ENCODE measurements around the gene OSBP. TPM values are rescaled to one million over a fixed set of nuclear protein-coding genes. Genes with fewer than 3 reads are reported as not detected.

OSBP gene
- total RNA-seq, 1 experiment from 2014 or later = 49.7 TPM

GRCh38 chr11:59542142-59542810 lies 73.3 kb downstream of the OSBP start:
- no peak overlapping the region for H2AFZ ChIP-seq
- intact Hi-C loops (cut with micrococcal nuclease; ENCODE audit: unreplicated experiment) = no loop called here
- no peaks in the 10 kb centered on the region for H3K27me3 ChIP-seq (ENCODE audit: insufficient read depth, low read depth)
- H3K9me2 ChIP-seq (ENCODE audit: insufficient read depth) = no peaks in the 10 kb centered on the region
- H3K36me3 ChIP-seq (ENCODE audit: low read depth) = no peaks in the 10 kb centered on the region
- 0 out of 2 replicates have a peak, but pooled peaks cover 13% of the 10 kb centered on the region for H3K4me1 ChIP-seq (replicated peaks; ENCODE audit: insufficient read depth)
- no peaks in the 10 kb centered on the region for H3K9me3 ChIP-seq (ENCODE audit: insufficient read depth, low read depth)
- TF ChIP-seq EZH2 (IDR thresholded peaks at IDR 0.05; ENCODE audit: low read depth) (no peak), CTCF (conservative IDR thresholded peaks at IDR 0.05) (no peak)
- BruUV-seq (replicated peaks) = no TSS peak
- no peak overlapping the region for H3K27ac ChIP-seq
- H3K4me3 ChIP-seq = no peak overlapping the region
- no peaks in the 10 kb centered on the region for H3K79me2 ChIP-seq (ENCODE audit: low read depth)
- H4K20me1 ChIP-seq (ENCODE audit: insufficient read depth) = no peaks in the 10 kb centered on the region
- H3F3A ChIP-seq (ENCODE audit: insufficient read depth, low read depth) = no peaks in the 10 kb centered on the region; the same call in 1 of the 2 replicates
- no peak overlapping the region for H3K4me2 ChIP-seq
- ChIA-PET CTCF (no interaction called here), POLR2A (ENCODE audit: unreplicated experiment) (no interaction called here)
- no peak for DNase-seq

GRCh38 chr11:59534676-59535075 lies 80.9 kb downstream of the OSBP start:
- no peaks in the 10 kb centered on the region for H4K20me1 ChIP-seq (ENCODE audit: insufficient read depth)
- no peak for DNase-seq
- no peak overlapping the region for H3K4me2 ChIP-seq
- no peaks in the 10 kb centered on the region for H3K9me3 ChIP-seq (ENCODE audit: insufficient read depth, low read depth)
- H3K27me3 ChIP-seq (ENCODE audit: insufficient read depth, low read depth) = no peaks in the 10 kb centered on the region
- BruUV-seq (replicated peaks) = no TSS peak
- no peaks in the 10 kb centered on the region for H3K9me2 ChIP-seq (ENCODE audit: insufficient read depth)
- 0 out of 2 replicates have a peak, but pooled peaks cover 9% of the 10 kb centered on the region for H3K4me1 ChIP-seq (replicated peaks; ENCODE audit: insufficient read depth)
- no peak overlapping the region for H3K4me3 ChIP-seq
- TF ChIP-seq CTCF (conservative IDR thresholded peaks at IDR 0.05) (no peak), EZH2 (IDR thresholded peaks at IDR 0.05; ENCODE audit: low read depth) (no peak)
- H3K36me3 ChIP-seq (ENCODE audit: low read depth) = no peaks in the 10 kb centered on the region
- intact Hi-C loops (cut with micrococcal nuclease; ENCODE audit: unreplicated experiment) = no loop called here
- H3K27ac ChIP-seq = no peak overlapping the region
- H3F3A ChIP-seq (ENCODE audit: insufficient read depth, low read depth) = no peaks in the 10 kb centered on the region; the same call in 1 of the 2 replicates
- CTCF ChIA-PET = interaction anchor here (0.6 kb wide), 1 partner anchor 37 kb away, joined by 3 read pairs; no protein-coding TSS in a partner anchor
- POLR2A ChIA-PET (ENCODE audit: unreplicated experiment) = no interaction called here
- H2AFZ ChIP-seq = no peak overlapping the region
- no peaks in the 10 kb centered on the region for H3K79me2 ChIP-seq (ENCODE audit: low read depth)

- BruUV-seq (replicated peaks) = no TSS peak
Measured at GRCh38 chr11:59532620-59533019, 83.0 kb downstream of the OSBP start.

More at GRCh38 chr11:59532620-59533019, 83.0 kb downstream of the OSBP start:
- DNase-seq = no peak
- Histone ChIP-seq H3K79me2 (ENCODE audit: low read depth) (no peaks in the 10 kb centered on the region), H3K9me2 (ENCODE audit: insufficient read depth) (no peaks in the 10 kb centered on the region), H2AFZ (no peak overlapping the region), H3K36me3 (ENCODE audit: low read depth) (no peaks in the 10 kb centered on the region), H3K4me1 (replicated peaks; ENCODE audit: insufficient read depth) (0 out of 2 replicates have a peak, but pooled peaks cover 6% of the 10 kb centered on the region), H3K27ac (no peak overlapping the region), H3K27me3 (ENCODE audit: insufficient read depth, low read depth) (no peaks in the 10 kb centered on the region), H4K20me1 (ENCODE audit: insufficient read depth) (no peaks in the 10 kb centered on the region), H3K9me3 (ENCODE audit: insufficient read depth, low read depth) (no peaks in the 10 kb centered on the region), H3K4me3 (no peak overlapping the region), H3K4me2 (no peak overlapping the region), H3F3A (ENCODE audit: insufficient read depth, low read depth) (no peaks in the 10 kb centered on the region; the same call in 1 of the 2 replicates)
- POLR2A ChIA-PET (ENCODE audit: unreplicated experiment) = no interaction called here
- CTCF ChIA-PET = no interaction called here
- intact Hi-C loops (cut with micrococcal nuclease; ENCODE audit: unreplicated experiment) = no loop called here
- TF ChIP-seq CTCF (conservative IDR thresholded peaks at IDR 0.05) = no peak
- TF ChIP-seq EZH2 (IDR thresholded peaks at IDR 0.05; ENCODE audit: low read depth) = no peak
